Keratinocyte (primary cell): ENCODE results near the gene VPS50.

ENCODE experiments used
- EZH2 ChIP-seq: IDR thresholded peaks from one replicate; pipeline ENCODE4 v1.6.1; 2012; ENCODE audit warnings: inconsistent platforms, mild to moderate bottlenecking, low read length, moderate library complexity
- TF ChIP-seq, protein P1 (sequence below), 3 experiments: IDR thresholded peaks in 1 of 3; conservative IDR thresholded peaks in 1 of 3; optimal IDR thresholded peaks in 1 of 3; 2 replicates in 2 of 3; 3 replicates in 1 of 3; pipeline versions ENCODE3 to v1.5.1; 2011; ENCODE audit warnings: low read length in 3 of 3, mild to moderate bottlenecking in 3 of 3, moderate library complexity in 2 of 3, control low read depth in 1 of 3, inconsistent platforms in 1 of 3; ENCODE audit not compliant: insufficient read depth in 2 of 3; ENCODE audit errors: extremely low read depth in 1 of 3

DNA sequence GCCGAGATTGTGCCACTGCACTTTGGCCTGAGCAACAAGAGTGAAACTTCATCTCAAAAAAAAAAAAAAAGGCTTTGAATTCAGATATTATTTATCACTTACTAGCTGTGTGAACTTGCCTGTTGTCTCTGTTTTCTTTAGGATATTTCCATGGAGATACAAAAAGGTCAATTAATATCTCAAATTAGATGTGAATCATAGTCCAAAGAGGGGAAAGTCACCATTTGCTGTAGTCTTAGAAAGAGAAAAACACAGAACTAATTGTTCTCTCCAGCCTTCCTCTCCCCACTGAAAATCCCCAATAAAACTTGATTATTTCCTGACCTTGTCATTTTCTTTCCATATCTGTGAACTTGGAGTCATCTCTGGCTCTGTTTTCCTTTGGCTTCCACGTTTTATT lies 27.1 kb upstream of the VPS50 start:
- TF ChIP-seq, protein P1, sequence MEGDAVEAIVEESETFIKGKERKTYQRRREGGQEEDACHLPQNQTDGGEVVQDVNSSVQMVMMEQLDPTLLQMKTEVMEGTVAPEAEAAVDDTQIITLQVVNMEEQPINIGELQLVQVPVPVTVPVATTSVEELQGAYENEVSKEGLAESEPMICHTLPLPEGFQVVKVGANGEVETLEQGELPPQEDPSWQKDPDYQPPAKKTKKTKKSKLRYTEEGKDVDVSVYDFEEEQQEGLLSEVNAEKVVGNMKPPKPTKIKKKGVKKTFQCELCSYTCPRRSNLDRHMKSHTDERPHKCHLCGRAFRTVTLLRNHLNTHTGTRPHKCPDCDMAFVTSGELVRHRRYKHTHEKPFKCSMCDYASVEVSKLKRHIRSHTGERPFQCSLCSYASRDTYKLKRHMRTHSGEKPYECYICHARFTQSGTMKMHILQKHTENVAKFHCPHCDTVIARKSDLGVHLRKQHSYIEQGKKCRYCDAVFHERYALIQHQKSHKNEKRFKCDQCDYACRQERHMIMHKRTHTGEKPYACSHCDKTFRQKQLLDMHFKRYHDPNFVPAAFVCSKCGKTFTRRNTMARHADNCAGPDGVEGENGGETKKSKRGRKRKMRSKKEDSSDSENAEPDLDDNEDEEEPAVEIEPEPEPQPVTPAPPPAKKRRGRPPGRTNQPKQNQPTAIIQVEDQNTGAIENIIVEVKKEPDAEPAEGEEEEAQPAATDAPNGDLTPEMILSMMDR (optimal IDR thresholded peaks at IDR 0.05 in 1 of 3, IDR thresholded peaks at IDR 0.05 in 1 of 3, conservative IDR thresholded peaks at IDR 0.05 in 1 of 3; ENCODE audit: extremely low read depth in 1 of 3, insufficient read depth in 2 of 3, low read length in 3 of 3): no peak
- no peak for TF ChIP-seq EZH2
